SKM-1 treated with dmso at 0.1 percent for 144 hours (cell line): ENCODE data around the gene CPZ.

Experiments
- DNase-seq: peaks from one replicate; lab custom pipeline; 2025; ENCODE audit not compliant: unreplicated experiment; lab: John Stamatoyannopoulos, UW

CPZ gene

DNA sequence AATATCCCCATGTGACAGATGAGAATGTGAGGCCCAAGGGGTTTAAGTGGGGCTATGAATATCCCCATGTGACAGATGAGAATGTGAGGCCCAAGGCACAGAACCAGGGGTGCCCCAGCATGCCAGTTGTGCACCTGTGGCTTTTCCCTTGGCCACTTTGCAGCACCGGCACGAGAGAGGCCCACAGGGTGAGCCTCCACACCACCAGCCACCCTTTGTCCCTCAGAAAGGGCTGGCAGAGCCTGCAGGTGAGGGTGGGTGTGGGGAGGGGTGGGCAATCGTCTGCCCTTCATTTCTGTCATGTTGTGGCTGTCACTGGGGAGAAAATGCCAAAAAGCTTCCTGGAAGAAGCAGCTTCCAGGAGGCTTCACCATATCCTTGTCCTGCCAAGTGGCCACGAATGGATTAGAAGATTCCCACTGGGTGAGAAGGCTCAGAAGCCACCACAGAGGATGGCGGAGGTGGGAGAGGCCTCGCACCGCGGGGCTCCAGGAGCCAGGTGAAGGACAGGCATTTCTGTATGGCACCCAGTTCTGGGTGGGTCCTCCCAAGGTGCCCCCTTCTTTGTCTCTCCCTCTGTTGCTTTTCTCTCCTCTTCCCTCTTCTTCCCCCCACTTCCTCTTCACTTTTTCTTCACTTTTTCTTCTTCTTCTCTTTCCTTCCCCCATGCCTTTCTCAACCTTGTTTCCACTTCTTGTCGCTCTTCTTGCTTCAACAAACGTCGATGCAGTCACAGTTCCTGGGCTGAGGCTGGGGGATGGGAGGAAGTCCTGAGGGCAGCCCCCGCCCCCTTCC is 12.8 kb upstream of the CPZ start:
- DNase-seq: no peak

DNA sequence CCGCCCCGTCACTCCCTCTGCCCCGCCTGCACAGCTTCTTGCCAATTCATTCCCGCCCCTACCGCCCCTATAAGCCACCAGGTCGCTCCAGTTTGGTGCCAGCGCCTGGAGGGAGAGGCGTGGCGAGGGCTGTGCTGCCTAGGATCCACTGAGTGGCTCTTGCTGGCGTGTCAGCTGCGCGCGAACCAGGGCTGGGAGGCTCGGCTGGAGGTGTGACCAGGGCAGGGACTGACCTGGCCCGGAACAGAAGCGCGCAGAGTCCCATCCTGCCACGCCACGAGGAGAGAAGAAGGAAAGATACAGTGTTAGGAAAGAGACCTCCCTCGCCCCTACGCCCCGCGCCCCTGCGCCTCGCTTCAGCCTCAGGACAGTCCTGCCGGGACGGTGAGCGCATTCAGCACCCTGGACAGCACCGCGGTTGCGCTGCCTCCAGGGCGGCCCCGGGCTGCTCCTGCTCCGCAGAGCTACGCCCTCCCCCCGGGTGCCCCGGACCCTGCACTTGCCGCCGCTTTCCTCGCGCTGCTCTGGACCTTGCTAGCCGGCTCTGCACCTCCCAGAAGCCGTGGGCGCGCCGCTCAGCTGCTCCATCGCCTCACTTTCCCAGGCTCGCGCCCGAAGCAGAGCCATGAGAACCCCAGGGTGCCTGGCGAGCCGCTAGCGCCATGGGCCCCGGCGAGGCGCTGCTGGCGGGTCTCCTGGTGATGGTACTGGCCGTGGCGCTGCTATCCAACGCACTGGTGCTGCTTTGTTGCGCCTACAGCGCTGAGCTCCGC is 12.1 kb upstream of the CPZ start, which contains the start of gene GPR78:
GPR78 (plus strand) TSS at position 72 of the 773 bp plus-strand sequence; CDS start at position 663, 591 bp downstream.
- DNase-seq: no peak

DNA sequence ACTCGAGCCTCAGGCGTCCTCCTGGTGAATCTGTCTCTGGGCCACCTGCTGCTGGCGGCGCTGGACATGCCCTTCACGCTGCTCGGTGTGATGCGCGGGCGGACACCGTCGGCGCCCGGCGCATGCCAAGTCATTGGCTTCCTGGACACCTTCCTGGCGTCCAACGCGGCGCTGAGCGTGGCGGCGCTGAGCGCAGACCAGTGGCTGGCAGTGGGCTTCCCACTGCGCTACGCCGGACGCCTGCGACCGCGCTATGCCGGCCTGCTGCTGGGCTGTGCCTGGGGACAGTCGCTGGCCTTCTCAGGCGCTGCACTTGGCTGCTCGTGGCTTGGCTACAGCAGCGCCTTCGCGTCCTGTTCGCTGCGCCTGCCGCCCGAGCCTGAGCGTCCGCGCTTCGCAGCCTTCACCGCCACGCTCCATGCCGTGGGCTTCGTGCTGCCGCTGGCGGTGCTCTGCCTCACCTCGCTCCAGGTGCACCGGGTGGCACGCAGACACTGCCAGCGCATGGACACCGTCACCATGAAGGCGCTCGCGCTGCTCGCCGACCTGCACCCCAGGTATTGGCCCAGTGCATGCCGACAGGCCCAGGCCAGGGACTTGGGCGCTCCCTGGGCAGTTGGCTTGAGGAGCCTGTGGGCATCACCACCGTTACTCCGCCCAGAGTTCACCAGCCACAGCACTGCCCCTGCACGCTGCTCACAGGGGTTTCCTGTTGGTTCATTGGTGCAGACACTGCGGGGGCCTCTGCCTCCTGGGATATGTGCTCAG is 11.3 kb upstream of the CPZ start:
- DNase-seq: no peak

DNA sequence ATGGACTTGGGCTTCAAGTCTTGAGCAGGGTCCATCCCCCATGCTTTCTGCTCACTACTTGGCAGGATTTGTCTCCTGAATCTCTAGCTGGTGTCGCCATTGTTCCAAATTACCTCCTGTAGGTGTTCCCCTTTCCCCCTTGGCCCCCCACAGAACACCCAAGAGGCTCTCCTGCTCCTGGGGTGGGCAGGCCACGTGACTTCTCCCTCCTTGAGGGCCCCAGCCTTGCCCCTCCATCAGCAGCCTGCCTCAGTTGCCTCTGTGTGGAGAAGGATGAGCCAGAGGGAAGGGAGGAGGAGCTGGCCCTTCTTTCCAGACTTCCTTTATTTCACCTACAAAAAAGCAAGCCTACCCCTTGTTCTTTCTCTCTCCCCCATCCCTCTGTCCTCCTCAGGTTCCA is 10.5 kb upstream of the CPZ start:
- no peak for DNase-seq

DNA sequence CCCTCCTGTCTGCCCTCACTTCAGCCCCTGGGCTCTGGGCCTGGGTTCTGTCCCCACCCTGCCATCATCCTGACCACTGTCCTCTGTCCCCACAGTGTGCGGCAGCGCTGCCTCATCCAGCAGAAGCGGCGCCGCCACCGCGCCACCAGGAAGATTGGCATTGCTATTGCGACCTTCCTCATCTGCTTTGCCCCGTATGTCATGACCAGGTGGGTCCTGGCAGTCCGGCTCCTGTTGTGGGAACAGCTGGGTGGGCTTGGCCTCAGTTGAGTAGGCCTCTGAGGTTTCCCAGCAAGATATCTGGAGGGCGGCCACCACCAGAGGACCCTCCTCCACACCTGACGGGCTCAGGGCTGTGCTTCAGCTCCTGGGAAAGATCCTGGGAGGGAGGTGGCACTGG is 10.1 kb upstream of the CPZ start:
- DNase-seq: no peak

DNA sequence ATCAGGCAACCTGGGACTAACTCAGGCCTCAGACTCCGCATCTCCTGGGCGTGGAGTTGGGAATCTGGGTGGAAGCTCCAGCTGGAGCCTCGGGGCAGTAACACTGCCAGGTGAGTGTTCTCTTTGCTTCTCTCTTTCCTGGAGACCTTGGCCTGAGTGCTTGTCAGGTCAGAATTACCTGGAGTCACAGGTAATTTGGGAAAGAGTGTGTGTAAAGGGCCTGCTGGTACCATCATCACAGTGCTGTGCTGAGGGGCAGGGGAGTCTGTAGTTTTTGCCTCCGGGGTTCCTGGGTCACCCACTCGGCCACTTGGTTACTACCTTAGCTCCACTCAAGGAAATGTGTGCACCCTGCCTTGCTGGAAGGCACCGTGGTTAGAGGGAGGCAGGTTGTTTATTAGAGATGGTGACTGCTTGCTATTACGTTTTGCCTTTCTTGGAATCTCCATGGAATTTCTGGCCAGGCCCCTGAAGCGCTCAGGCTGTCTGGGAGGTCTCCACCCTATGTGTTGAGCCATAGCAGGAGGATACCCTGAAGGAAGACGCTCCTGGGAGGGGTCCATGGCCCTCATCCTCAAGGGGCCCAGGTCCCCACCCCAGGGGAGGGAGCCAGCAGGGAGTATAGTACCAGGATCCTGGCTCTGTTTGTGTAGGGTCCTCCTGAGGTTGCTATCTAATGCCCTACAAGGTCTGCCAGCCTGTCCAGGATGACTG is 9.5 kb upstream of the CPZ start:
- DNase-seq: no peak

DNA sequence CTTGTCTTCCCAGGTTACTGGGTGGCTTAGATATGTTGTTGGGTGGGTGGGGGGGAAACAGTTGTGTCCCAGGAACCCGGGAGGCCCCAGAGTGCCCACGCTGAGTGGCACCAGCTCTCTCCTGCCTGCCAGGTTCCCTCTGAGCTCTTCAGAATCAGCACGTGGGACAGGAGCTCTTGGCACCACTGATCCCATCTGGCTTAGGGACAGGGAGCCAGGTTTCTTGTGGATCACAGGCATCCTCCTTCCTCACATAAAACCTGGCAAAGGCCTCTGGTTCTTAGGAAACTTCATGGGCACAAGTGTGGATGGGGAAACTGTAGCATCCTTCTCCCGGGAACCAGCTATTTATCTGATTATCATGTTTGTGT is 8.9 kb upstream of the CPZ start:
- no peak for DNase-seq

DNA sequence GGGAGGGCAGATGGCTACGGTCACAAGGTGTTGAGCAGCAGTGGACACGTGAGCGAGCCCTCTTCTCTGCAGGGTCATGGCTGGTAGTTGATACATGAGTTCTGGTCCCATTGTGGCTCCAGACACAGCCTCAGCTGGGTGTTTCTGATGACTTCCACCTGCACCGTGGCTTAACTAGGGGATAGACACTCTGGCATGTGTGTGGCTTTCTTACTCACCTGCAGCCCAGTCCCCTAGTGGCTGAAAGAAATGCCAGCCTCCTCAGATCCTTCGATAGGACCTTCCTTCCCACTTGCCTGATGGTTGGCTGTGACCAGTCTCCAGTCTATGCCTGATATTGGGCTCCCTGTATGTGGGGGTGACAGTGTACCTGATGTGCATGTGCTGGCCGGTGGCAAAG is 7.4 kb upstream of the CPZ start:
- no peak for DNase-seq

DNA sequence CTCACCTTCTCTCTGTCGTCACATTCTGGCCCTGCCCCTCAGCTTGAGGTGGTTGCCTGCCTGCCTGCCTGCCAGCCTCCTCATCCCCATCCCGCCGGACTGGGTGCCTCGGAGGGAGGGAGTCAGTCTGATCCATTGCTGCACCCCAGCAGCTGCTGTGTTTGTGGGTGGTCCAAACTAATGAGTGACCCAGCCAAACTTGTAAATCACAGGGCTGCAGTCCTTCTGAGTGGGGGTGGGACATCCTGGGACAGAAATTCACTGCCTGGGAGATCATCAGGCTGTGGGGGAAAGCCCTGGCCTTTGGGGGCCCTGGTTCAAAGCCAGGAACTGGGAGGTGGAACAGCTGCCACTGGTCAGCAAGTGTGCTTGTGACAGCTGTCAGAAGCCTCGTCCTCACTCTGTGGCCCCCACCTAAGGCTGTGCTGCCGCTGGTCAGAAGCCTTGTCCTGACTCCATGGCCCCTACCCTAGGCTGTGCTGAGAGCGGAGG is 6.8 kb upstream of the CPZ start:
- DNase-seq: no peak

DNA sequence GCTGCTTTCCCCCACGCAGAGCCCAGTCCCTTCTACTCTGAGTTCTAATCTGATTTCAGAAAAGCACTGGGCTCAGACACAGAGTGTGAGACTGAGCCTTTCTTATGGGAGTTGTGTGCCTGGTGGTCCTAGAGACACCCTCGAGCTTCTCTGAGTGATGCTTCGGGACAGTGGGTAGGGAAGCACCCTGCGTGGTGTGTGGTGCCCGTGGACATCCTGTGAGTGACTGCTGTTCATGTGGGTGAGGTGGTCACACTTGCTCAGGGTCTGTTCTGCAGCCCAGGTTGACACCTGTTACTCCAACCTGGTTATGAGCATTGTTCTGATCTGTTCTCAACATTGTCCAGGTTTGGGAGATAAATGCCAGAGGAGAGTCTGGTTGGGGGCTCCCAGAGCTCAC is 6.3 kb upstream of the CPZ start:
- no peak for DNase-seq

DNA sequence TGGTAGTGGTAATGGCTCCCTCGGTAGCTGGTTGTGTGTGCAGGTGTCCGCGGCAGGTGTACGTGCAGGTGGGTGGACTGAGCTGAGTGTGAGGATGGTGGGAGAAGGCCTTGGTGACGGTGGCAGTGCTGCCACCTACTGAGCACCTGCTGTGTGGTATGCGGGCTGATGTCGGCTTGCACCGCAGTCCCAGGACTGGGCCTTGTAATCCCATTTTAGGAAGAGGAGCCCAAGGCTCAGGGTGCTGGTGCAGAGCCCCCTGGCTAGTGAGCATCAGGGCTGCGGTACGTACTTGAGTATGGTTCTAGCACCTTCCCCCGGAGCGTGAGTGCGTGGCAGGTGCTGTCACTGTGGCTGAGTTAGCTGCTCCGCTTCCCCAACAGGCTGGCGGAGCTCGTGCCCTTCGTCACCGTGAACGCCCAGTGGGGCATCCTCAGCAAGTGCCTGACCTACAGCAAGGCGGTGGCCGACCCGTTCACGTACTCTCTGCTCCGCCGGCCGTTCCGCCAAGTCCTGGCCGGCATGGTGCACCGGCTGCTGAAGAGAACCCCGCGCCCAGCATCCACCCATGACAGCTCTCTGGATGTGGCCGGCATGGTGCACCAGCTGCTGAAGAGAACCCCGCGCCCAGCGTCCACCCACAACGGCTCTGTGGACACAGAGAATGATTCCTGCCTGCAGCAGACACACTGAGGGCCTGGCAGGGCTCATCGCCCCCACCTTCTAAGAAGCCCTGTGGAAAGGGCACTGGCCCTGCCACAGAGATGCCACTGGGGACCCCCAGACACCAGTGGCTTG is 5.7 kb upstream of the CPZ start:
- no peak for DNase-seq

DNA sequence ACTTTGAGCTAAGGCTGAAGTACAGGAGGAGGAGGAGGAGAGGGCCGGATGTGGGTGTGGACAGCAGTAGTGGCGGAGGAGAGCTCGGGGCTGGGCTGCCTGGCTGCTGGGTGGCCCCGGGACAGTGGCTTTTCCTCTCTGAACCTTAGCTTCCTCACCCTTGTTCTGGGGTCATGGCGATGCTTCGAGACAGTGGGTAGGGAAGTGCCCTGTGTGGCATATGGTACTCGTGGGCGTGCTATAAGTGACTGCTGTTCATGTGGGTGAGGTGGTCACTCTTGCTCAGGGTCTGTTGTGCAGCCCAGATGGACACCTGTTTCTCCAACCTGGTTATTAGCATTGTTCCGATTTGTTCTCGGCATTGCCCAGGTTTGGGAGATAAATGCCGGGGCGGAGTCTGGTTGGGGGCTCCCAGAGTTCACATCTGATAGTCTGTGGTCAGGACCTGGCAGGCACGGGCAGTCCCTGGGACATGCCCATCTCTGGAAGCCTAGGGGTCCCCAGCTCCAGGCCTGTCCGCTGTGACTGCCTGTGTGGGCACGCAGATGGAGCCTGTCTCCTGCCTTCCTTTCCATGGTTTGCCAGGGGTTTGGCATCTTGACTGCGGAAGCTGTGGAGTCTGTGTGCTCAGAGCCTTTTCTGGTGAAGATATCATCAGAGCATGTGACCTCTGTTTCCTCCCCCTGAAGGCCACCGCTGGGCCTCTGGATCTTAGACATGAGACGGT is 4.9 kb upstream of the CPZ start:
- DNase-seq: no peak

DNA sequence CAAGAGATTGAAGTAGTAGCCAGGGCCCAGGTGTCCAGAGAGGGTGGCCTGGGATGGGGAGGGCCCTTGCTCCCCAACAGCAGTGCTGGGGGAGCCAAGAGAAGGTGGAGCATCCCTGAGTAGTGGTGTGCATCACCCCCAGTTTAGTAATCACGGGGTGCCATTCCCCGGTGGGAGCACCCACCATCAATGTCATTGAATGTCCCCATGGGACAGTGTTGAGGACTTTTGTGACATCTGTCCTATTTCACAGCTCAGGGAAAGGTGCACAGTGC is 4.4 kb upstream of the CPZ start:
- DNase-seq: no peak

DNA sequence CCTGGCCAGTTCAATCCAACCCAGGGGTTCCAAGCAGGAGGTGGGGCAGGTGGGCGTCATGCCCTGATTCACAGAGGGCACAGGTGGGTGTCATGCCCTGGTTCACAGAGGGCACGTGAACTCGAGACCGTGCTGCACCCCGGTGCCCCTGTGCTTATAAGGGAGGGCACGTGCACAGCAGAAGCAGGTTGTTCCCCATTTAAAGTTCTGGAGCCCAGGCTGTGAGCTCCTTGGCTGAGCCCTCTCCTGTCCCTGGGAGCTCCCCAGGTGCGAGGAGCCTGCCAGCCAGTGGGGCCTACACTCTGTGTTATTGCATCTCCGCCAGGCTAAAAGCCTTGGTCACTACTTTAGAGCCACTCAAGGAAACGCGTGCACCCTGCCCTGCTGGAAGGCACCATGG is 3.2 kb upstream of the CPZ start:
- no peak for DNase-seq

DNA sequence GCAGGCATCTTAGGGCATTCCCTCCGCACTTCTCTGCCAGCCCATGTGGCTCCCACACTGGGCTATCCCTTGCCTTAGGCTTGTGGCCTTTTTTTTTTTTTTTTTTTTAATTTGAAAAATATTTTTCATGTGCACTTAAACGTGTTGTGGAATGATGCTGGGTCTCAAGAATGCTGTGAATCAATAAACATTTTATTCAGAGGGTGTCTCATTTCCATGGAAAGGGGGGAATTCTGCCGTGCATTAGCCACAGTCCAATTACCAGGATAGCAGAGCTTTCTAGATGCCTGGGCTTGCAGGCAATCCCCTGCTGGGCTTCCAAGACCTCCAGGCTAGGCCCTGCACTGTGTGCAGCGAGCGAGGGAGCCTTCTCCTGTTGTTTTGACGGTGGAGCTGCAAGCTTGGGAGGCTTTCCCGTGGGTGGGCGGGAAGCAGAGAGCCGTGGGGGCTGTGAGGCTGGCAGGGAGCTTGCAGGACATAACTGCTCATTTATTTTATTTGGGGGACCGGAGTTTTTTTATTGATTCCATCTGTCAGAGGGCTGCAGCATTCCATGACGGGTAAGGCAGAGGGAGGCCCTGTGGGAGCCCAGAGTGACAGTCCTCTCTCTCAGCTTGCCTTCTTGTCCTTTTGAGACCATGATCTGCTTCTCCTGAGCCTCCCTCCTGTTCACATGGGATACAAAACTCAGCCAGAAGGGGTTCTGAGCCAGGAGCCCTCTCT is 2.6 kb upstream of the CPZ start:
- DNase-seq: no peak

DNA sequence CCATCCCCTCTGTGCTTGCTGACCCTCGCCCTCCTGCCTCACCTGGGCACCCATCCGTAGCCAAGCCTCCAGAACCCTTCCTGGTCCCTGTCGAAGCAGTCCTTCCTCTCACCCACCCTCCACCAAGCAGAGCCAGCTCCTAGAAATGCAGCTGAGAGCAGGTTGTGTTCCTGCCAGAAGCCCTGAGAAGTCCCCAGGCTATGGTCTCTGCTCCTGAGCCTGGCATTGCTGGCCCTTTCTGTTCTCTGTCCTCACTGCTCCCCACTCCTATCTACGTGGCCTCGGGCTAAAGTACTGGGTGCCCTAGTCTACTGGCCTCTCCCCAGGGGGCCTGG is 2.1 kb upstream of the CPZ start:
- DNase-seq: no peak

DNA sequence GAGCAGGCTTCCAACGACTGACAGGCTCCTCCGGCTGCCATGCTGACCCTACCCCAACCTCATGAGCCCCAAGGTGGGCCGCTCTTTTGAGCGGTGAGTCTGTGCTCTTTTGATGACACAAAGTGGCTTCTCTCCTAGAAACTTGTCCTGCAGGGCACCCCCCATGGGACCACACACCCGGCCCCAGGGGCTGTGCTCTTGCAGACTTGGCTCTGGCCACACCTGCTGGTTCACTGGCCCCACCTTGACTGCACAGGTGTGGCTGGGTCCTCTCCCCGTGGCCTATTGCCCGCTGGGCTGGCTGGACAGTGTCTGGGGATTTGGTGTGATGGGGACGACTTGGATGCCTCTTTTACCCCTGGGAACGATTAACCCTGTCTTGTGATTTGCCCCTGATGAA is 1.5 kb upstream of the CPZ start:
- DNase-seq: no peak

DNA sequence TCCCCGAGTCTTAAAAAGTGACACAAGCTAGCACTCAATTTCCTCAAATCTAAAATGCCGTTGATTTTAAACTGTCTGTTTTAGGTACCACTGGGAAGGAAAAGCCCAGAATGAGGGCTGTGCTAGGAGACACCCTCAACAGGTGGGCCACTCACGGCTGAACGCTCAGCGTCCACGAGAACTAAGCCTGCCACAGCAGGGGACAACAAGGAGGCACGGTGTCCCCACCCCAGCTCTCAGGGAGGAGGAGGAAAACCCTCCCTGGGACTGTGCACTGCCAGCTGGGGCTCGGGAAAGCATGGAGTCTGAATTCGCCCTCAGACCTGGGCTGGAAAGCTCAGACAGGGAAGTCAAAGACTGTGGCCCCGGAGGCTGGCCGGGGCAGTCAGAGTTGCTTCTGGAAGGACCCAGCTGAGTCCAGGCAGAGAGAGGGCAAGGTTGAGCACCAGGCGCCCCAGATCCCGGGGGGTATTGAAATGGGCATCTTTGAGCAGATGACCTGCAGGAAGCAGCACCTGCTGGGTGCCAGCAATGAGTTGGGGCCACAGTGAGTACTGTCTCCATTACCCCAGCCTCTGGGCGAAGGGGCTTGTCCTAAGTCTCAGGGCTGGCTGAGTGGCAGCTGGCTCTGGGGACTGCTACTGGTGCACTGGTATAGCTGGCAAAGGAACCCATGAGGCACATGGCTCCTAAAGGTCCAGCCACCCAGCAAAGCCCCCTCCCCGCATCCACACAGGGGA is 769 bp upstream of the CPZ start:
- DNase-seq: no peak
